Muscle of back (tissue), 11 donors: ENCODE data around the gene CD244. TPM values are rescaled to one million over a fixed set of nuclear protein-coding genes. Genes with fewer than 3 reads are reported as not detected.
"Not testable (repeated sequence)": the region's sequence is repeated elsewhere in the genome, so short reads cannot be mapped to it uniquely, and the experiment has no call there.

Experiments
- DNase-seq, 3 donors: peaks; one replicate each; pipeline versions ENCODE4 v3.0.0 to v3.0.0-alpha.2; 2013
- polyA plus RNA-seq, 10 donors: library from polyadenylated mRNA; unstranded; fragments of 120-200 nt; gene quantifications; one replicate each; pipeline ENCODE4 v1.2.1, GENCODE V29; 2013; ENCODE audit not compliant: insufficient read length in 10 of 10

Gene CD244
- polyA plus RNA-seq, 10 donors = 0.07 to 0.62 (median 0.34) TPM

- DNase-seq = no peak
Measured at GRCh38 chr1:160811147-160811546, 51.5 kb downstream of the CD244 start.

- DNase-seq = no peak
Measured at GRCh38 chr1:160810486-160810885, 52.2 kb downstream of the CD244 start.

DNA sequence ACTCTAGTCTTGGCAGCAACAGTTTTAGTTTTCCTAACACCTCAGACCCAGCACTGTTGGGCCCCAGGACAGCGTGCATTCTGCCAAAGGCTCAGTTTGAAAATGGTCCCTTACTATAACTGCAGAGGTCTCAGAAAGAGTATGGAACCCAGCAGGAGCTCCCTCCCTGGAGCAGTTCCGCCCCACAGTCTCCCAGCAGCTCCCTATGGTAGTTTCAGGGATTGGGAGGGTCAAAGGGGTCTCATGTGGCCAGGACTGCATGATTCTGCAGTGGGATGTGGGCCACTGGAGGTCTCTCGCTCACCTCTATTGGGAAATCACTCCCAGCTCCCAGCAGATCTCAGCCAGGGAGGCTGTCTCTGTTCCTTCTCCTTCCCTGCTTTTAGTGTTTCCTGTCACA, 54.4 kb downstream of the CD244 start:
- no peak for DNase-seq

GRCh38 chr1:160807738-160808137, 54.9 kb downstream of the CD244 start:
- DNase-seq = no peak

- no peak for DNase-seq
Measured at GRCh38 chr1:160807247-160807646, 55.4 kb downstream of the CD244 start.

DNA sequence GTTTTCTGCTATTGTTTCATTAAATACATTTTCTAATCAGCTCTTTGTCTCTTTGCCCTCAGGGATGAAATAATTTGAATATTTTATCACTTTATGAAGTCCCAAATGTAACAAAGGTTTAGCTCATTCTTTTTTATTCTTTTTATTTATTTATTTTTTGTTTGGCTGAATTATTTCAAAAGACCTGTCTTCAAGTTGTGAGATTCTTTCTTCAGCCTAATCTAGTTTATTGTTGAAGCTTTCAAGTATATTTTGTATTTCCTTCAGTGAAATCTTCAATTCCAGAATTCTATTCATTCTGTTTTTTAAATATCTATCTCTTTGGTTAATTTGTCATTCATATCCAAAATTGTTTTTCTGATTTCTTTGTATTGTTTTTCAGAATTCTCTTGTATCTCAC, 55.9 kb downstream of the CD244 start:
- no peak for DNase-seq

DNA sequence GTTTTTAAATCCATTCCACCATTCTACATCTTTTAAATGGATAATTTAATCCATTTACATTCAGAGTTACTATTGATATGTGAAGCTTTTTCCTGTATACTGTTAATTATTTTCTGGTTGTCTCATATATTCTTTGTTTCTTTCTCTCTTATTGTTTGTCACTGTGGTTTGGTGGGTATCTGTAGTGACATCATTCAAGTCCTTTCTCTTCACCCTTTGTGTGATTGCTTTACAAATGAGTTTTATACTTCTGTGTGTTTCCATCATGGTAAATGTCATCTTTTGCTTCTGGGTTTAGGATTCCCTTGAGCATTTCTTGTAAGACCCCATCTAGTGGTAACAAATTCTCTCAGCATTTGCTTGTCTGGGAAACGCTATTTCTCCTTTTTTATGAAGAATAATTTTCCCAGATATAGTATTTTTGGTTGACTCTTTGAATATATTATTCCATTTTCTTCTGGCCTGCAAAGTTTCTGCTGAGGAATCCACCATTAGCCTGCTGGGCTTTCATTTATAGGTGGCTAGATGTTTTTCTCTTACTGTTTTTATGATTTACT, 56.5 kb downstream of the CD244 start:
- no peak for DNase-seq

DNA sequence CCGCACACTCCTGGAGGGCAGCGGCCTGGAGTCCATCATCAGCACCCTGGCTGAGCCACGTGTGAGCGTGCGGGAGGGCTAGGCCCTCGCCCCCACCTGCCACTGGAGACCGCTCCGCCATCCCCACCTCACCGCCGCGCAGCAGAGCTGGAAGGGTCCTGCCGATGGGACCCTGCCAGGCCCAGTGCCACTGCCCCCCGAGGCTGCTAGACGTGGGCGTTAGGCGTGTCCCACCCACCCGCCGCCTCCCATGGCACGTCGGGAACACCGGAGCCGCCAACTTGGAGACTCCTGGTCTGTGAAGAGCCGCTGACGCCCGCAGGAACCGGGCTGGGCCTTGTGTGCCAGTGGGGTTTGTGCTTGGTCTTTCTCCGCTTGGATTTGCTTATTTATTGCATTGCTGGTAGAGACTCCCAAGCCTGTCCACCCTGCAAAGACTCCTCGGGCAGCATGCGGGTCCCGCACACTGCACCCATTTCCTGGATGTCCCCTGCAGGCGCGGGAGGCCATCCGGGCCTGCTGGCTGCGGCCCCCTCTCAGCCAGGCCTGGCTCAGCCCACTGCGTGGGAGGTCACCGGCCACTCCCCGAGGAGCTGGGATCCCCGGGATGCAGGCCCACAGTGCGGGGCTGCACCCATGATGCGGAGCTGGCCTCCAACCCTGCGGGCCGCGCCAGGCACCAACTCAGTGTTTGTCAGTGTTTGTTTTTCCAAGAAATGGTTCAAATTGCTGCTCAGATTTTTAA, 60.7 kb downstream of the CD244 start:
- DNase-seq = no peak

DNA sequence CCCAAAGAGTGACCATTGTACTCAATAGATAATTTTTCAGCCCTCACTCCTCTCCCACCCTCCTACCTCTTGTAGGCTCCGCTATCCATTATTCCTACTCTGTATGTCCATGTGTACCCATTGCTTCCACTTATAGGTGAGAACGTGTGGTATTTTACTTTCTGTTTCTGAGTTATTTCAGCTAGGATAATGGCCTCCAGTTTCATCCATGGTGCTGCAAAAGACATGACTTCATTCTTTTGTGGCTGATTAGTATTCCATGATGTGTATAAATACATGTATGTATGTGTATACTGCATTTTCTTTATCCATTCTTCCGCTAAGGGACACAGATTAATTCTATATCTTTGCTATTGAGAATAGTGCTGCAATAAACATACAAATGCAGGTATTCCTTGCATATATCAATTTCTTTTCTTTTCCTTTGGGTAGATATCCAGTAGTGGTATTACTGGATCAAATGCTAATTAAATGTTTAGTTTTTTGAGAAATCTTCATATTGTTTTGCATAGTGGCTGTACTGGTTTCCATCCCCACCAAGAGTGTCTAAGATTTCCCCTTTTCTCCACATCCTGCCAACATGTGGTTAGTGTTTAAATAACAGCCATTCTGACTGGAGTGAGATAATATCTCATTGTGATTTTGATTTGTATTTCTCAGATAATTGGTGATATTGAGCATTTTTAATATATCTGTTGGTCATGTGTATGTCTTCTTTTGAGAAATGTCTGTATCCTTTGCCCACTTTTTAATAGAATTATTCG, 61.9 kb downstream of the CD244 start:
- no peak for DNase-seq

DNA sequence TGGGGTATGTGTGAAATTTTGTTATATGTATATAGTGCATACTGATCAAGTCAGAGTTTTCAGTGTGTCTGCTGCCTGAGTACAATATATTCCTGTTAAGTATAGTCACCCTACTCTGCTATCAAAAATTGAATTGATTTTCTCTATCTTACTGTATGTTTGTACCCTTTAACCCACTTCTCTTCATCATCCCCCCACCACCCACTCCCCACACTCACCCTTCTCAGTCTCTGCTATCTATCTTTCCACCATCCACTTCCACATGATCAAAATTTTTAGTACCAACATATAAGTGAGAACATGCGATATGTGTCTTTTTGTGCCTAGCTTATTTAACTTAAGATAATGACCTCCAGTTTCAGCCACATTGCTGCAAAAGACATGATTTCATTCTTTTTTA, 62.5 kb downstream of the CD244 start:
- DNase-seq = no peak

DNA sequence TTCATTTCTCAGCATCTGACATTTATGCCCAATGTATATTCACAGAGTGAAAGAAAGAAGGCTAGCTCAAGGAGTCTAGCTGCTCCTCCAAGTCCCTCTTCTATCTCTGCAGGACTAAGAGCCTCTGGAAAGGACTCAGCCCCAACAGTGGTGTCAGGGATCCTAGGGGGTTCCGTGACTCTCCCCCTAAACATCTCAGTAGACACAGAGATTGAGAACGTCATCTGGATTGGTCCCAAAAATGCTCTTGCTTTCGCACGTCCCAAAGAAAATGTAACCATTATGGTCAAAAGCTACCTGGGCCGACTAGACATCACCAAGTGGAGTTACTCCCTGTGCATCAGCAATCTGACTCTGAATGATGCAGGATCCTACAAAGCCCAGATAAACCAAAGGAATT, 63.0 kb downstream of the CD244 start:
- DNase-seq = no peak

DNA sequence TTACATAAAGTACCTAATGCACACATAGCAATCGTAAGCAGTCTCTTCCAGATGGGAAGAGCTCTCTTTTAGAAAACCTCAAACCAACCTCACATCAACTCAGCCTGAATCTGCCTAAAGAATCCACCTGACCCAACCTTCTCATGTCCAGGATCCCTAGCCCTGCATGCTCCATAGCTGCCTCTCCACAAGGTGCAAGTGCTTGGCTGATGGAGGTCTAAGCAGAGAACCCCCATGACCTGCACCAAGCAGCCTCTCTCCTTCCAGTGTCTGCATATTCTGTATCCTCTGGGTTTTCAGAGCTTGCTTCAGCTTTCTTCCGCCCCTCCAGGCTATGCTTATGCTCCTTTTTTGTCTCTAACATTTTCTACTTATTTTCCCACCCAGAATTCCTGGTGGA, 64.2 kb downstream of the CD244 start:
- DNase-seq = no peak

DNA sequence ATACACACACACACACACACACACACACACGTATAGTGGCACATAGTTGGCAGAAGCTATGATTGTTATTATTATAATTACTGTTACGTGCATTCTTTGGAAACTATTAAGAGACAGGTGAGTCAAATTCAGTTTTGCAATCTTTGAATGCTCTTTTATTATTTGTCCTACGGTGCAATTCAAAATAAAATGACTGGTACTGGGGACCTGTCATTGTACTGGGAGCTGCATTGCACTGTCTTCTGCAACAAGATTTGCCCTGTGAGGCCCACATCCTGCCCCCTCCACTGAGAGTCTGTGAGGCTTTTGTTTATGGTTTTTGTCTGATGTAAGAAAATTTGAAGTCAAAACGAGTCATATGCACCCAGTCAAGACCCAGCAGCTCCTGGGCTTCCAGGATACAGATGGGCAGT, 64.8 kb downstream of the CD244 start:
- no peak for DNase-seq

DNA sequence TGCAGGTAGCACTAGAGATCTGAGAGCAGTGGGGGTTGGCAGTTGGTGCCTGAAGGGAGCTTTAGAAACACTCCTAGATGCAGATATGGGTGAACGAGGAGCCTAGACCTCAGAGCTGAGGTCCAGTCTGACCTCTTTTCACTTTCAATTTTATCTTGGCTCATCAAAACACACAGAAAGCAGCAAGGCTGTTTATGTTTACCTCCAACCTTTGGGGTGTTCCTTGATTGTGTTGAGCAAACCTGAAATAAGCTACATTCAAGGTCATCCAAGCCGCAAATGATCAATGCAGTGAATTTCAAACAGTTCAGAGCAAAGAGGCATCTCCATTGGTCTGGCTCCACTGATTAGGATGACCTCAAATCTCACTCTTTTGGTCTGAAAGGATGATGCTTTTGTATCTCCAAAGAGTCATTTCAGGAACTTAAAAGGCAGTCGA, 65.4 kb downstream of the CD244 start:
- DNase-seq = no peak

DNA sequence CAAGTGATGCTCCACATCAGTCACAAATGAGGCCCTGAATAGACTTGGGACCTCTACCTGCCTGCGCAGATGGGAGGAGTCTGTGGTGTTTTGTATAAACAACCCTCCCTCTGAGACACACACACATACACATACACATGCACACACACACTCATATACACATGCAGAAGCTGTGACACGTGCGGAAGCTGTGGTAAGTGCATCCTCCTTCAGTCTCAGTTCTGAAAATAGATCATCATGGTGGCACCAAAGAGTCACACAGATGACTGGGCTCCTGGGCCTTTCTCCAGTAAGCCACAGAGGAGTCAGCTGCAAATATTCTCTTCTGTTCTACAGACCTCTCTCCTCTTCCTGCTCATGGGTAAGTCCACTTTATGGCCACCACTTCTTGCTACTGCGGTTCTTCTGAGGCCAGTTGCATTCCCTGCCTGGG, 66.7 kb downstream of the CD244 start, which contains the start of gene LY9:
LY9 (plus strand) TSS at position 224 of the 433 bp plus-strand sequence; CDS start at position 238, 14 bp downstream.
- peak in 2 of 3 donors; percentile 8 to 11 for DNase-seq

- no peak for DNase-seq
Measured at GRCh38 chr1:160794376-160794775, 68.3 kb downstream of the CD244 start.

DNA sequence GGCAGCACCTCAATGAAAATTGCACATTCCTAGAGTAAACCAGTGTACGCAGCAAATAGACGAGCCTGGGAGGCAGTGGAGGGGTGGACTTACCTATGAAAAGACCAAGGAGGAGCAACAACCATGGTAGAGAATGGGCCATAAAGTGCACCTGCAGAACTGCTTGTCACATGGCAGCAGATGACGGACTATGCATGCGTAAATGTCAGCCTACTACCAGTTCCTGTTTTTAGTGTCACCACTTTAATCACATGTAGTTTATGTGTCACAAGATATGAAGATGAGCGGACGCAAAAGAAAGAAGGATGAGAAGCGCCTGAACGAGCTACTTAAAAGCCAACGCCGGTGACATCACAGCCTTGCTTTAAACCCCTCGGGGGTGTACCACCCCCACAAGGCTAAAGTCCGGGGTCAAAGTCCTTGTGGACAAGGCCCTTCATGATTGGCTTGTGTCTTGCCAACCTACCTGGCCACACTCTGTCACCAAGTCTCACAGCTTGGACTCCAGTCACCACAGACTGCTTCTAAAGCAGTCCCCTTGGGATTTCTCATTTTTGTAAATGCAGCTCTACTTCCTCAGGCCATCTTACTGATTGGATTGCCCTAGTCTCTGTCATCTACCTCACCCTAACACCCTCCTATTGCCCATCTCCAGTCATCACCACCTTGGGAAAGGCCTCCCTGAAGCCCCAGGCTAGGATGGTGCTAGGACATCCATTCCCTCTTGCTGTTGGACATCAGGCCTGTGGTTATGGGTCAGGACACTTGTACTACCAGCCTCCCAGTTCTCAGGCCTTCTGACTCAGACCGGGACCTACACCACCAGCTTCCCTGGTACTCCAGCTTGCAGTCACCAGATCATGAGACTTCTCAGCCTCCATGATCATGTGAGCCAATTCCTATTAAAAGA, 72.7 kb downstream of the CD244 start:
- peak in 1 of 3 donors; percentile 17 for DNase-seq

DNA sequence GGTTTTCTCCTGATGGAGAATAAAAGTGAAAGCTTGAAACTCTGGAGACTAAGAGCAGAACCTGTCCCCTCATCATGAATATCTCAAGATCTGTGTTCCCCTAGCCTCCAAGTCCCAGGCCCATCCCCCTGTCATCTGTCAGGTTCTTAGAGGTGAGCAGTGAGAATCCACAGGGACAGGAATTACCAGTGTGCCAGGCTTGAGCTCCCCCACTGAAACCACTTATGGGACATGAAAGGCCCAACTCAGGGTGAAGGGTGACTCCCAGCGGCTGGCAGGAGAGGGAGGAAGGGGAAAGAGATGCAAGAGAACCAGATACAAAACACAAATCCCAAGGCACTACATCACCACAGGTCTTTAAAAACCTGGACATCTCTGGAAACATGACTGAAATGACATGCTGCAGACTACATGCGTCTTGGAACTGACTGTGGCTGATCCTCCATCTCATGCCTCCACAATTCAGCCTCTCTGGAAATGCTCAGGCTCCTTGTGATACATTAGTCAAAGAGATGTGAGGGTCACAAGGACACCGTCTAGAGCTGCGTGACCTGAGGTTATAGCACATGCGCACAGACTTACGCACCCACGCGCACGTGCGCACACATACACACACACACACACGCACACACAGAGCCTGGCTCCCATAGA, 73.5 kb downstream of the CD244 start:
- DNase-seq = no peak

DNA sequence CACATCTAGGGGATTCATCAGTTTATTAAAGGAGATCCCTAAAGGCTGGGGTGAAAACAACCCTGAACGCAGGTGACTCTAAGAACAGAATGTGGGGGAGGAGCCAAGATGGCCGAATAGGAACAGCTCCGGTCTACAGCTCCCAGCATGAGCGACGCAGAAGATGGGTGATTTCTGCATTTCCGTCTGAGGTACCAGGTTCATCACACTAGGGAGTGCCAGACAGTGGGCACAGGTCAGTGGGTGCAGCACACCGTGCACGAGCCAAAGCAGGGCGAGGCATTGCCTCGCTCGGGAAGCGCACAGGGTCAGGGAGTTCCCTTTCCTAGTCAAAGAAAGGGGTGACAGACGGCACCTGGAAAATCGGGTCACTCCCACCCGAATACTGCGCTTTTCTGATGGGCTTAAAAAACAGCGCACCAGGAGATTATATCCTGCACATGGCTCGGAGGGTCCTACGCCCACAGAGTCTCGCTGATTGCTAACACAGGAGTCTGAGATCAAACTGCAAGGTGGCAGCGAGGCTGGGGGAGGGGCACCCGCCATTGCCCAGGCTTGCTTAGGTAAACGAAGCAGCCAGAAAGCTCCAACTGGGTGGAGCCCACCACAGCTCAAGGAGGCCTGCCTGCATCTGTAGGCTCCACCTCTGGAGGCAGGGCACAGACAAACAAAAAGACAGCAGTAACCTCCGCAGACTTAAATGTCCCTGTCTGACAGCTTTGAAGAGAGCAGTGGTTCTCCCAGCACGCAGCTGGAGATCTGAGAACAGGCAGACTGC, 79.5 kb downstream of the CD244 start:
- DNase-seq = not testable (repeated sequence)
